Measurements from ENCODE around the gene KRT3.
"Not testable (repeated sequence)": the region's sequence is repeated elsewhere in the genome, so short reads cannot be mapped to it uniquely, and the experiment has no call there.

The KRT3 gene

GRCh38 chr12:52767020-52767379 is 28.9 kb downstream of the KRT3 start:
- no peak overlapping the region for H3K4me3 ChIP-seq (ENCODE audit: control insufficient read depth, low read depth, low read length)
- no peak for DNase-seq (ENCODE audit: low read depth)
- TF ChIP-seq, protein P1, sequence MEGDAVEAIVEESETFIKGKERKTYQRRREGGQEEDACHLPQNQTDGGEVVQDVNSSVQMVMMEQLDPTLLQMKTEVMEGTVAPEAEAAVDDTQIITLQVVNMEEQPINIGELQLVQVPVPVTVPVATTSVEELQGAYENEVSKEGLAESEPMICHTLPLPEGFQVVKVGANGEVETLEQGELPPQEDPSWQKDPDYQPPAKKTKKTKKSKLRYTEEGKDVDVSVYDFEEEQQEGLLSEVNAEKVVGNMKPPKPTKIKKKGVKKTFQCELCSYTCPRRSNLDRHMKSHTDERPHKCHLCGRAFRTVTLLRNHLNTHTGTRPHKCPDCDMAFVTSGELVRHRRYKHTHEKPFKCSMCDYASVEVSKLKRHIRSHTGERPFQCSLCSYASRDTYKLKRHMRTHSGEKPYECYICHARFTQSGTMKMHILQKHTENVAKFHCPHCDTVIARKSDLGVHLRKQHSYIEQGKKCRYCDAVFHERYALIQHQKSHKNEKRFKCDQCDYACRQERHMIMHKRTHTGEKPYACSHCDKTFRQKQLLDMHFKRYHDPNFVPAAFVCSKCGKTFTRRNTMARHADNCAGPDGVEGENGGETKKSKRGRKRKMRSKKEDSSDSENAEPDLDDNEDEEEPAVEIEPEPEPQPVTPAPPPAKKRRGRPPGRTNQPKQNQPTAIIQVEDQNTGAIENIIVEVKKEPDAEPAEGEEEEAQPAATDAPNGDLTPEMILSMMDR (conservative IDR thresholded peaks at IDR 0.05; ENCODE audit: control insufficient read depth, insufficient read depth, low read depth, low read length) = no peak

- no peak for DNase-seq (ENCODE audit: low read depth)
- TF ChIP-seq, protein P1 (conservative IDR thresholded peaks at IDR 0.05; ENCODE audit: control insufficient read depth, insufficient read depth, low read depth, low read length) = no peak
- H3K4me3 ChIP-seq (ENCODE audit: control insufficient read depth, low read depth, low read length) = no peak overlapping the region
These were observed 29.4 kb downstream of the KRT3 start for GRCh38 chr12:52766351-52767019.

GRCh38 chr12:52765702-52766101 is 30.2 kb downstream of the KRT3 start:
- DNase-seq (ENCODE audit: low read depth) = no peak
- TF ChIP-seq, protein P1 (conservative IDR thresholded peaks at IDR 0.05; ENCODE audit: control insufficient read depth, insufficient read depth, low read depth, low read length) = no peak
- no peak overlapping the region for H3K4me3 ChIP-seq (ENCODE audit: control insufficient read depth, low read depth, low read length)

DNA sequence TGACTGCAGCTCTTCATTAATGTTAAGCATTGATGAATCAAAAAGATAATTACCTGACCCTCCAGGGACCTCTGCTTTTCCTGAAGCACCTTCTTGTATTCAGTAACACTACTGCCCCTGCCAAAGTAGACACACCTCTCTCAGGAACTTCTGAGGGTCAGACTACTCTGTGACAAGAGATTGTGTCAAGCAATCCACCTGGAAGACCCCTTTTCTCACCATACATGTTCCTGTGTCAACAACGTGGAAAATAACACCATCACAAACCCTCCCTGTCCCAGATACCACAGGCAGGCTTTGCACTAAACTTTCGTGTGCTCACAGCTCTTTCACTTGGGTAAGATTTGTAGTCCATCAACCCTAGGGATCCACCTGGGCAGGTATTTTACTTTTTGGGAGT is 31.9 kb downstream of the KRT3 start:
- no peak overlapping the region for H3K4me3 ChIP-seq (ENCODE audit: control insufficient read depth, low read depth, low read length)
- DNase-seq (ENCODE audit: low read depth) = no peak
- TF ChIP-seq, protein P1 (conservative IDR thresholded peaks at IDR 0.05; ENCODE audit: control insufficient read depth, insufficient read depth, low read depth, low read length) = no peak

DNA sequence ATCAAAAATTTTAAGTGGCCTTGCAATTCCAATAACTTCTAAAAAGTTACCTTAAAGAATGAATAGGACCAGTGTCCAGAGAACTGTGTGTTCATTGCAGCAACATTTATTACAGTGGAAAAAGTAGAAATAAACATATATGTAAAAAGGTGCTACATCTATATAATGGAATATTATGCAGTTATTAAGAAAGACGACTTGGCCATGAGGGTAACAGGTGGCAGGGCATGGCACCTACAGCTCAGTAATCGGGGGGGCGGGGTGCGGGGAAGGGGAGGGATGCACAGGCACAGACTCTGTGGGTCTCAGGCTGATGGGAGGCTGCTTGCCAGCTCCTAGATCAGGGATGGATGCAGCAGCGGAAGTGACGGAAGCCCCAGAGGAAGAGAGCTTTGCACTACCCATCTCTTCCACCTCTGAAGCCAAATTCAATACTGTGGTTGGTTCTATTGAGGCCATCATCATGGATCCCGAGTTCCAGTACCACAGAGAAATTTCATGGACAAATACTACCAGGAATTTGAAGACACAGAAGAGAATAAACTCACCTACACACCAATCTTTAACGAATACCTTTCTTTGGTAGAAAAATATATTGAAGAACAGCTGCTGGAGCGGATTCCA is 32.8 kb downstream of the KRT3 start:
- DNase-seq (ENCODE audit: low read depth) = no peak
- no peak overlapping the region for H3K4me3 ChIP-seq (ENCODE audit: control insufficient read depth, low read depth, low read length)
- TF ChIP-seq, protein P1 (conservative IDR thresholded peaks at IDR 0.05; ENCODE audit: control insufficient read depth, insufficient read depth, low read depth, low read length) = no peak

DNA sequence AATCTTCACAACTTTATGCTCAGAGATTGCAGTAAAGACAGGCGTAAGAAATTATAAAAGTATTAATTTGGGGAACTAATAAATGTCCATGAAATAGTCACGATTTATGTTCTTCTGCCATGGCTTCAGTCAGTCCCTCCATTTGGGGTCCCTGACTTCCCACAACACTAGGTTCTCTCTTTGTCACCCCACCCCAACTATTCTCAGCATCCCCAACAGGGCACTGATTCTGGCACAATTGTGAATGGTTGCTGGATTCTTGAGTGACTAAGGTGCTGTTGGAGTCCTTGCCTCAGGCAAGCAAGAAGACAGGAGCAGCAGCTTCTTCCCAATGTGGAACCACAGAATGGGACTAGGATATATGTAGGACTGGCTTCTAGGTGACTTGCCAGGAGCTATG is 34.1 kb downstream of the KRT3 start:
- no peak for DNase-seq (ENCODE audit: low read depth)
- H3K4me3 ChIP-seq (ENCODE audit: control insufficient read depth, low read depth, low read length) = no peak overlapping the region
- TF ChIP-seq, protein P1 (conservative IDR thresholded peaks at IDR 0.05; ENCODE audit: control insufficient read depth, insufficient read depth, low read depth, low read length) = no peak

DNA sequence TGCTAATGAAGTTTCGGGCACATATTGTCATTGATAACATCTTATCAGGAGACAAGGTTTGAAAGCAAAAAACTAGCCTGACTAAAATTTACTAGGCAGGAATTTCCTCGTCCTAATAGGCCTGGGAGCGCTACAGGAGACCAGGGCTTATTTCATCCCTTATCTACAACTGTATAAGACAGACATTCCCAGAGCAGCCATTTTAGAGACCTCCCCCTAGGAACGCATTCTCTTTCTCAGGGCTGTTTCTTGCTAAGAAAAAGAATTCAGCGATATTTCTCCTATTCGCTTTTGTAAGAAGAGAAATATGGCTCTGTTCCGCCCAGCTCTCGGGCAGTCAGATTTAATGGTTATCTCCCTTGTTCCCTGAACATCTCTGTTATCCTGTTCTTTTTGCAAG is 34.7 kb downstream of the KRT3 start:
- not testable (repeated sequence) for DNase-seq (ENCODE audit: low read depth); H3K4me3 ChIP-seq (ENCODE audit: control insufficient read depth, low read depth, low read length)
